EL (cell line): ENCODE measurements around the gene JADE2.
"Not testable (repeated sequence)": the region's sequence is repeated elsewhere in the genome, so short reads cannot be mapped to it uniquely, and the experiment has no call there.

Experiments used
- DNase-seq: peaks from one replicate; pipeline ENCODE4 v3.0.0-alpha.2; 2016

Gene JADE2

GRCh38 chr5:134594336-134594735 is 68.9 kb downstream of the JADE2 start:
- DNase-seq: no peak

DNA sequence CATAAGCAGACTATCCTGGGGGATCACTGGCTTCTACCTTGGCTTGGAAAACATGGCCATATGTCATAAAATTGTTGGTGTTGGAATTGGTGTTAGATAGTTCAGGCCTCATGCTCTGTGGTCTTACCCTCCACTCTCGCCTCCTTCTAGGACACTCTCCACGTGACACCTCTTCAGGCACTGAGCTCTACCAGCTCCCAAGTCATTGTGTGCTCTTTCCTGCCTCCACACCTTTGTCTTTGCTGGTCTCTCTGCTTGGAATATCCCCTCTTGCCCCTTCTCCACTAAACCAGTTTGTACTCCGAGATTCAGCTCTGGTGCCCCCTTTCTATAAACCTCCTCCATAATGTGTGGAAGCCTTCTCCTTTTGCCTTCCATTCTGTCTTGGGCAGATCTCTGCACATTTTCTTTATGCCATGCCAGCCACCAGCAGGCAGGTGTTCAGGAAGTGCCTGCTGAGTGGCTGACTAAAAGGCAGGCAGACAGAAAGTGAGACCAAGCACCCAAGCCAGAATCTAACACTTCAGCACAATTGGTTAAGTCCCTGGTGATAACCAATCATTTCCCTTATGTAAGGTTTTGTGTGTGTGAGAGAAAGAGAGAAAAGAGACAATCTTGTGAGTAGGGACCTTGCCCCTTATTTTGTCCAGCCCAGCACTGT is 69.5 kb downstream of the JADE2 start:
- DNase-seq: no peak

GRCh38 chr5:134595458-134595838 is 70.0 kb downstream of the JADE2 start:
- DNase-seq: no peak

GRCh38 chr5:134599820-134600219 is 74.3 kb downstream of the JADE2 start:
- not testable (repeated sequence) for DNase-seq

GRCh38 chr5:134600600-134600999 is 75.1 kb downstream of the JADE2 start:
- DNase-seq: peak; percentile 49

GRCh38 chr5:134603059-134603458 is 77.6 kb downstream of the JADE2 start:
- peak; percentile 39 for DNase-seq

DNA sequence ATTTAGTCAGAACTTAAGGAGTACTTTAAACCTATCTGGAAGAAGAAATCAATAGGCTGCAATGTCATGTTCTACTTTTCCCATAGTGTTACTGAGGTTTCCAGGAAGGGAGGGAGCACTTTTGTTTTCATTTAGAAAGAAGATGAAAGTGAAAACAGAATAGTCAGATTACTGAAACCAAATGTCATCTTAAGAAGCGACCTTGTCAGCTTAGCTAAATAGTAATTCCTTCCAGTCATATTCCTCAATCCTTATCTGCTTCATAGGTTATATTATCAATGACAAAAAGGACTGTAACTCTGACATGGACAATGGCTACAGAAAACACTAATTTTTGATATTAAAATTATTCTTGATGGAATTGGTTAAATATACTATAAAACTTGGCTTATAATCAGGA is 79.4 kb downstream of the JADE2 start:
- DNase-seq: no peak

GRCh38 chr5:134606726-134607125 is 81.3 kb downstream of the JADE2 start:
- no peak for DNase-seq

GRCh38 chr5:134608555-134608954 is 83.1 kb downstream of the JADE2 start:
- DNase-seq: no peak

- no peak for DNase-seq
Measured at GRCh38 chr5:134609232-134609851, 83.9 kb downstream of the JADE2 start.

GRCh38 chr5:134610725-134611124 is 85.3 kb downstream of the JADE2 start:
- DNase-seq: no peak

- no peak for DNase-seq
Measured at GRCh38 chr5:134611515-134611914, 86.0 kb downstream of the JADE2 start.

- no peak for DNase-seq
Measured at GRCh38 chr5:134614450-134615085, 89.1 kb downstream of the JADE2 start.

DNA sequence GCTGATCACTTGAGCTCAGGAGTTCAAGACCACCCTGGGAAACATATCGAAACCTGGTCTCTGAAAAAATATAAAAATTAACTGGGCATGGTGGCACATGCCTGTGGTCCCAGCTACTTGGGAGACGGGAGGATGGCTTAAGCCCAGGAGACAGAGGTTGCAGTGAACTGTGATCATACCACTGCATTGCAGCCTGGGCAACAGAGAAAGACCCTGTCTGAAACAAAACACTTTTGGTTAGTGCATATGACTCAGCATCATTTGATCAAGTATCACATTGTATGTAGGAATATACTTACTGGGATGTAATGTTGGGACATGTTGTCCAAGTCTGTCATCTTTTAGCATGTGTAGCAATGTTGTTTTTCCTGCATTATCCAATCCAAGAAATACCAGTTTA is 95.2 kb downstream of the JADE2 start:
- no peak for DNase-seq

- DNase-seq: no peak
Measured at GRCh38 chr5:134625559-134625958, 100.1 kb downstream of the JADE2 start.

DNA sequence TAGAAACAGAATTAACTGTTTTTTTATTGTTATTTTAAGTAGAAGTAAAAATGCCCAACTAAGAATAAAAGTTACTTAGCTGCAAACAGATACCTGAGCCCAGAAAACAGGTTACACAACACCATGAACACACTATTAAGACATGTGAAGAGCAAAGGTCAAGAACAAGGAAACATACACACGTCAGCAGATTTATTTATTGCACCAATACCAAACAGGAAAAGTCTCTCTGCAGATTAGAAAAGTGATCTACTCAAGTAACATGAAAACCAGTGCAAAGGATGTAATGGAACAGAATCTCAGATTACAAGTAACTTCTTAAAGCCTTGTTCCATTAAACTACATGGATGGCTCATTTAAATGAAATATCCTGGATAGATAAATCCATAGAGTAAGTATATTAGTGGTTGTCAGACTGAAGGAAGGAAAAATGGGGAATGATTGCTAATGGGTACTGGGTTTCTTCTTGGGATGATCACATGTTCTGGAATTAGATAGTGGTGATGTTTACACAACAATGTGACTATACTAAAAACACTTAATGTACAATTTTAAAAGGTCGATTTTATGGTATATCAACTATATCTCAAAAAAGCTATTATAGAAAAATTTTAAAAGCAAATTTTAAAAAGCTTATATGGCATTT is 101.0 kb downstream of the JADE2 start:
- DNase-seq: no peak
